ENCODE measurements around the gene POGLUT3. TPM values are rescaled to one million over a fixed set of nuclear protein-coding genes. Genes with fewer than 3 reads are reported as not detected.

Gene POGLUT3
- polyA plus RNA-seq, 1 donor from 2014 or later, result 4.6 TPM

- Mint-ChIP-seq H3K36me3 (no peaks in the 10 kb centered on the region), H3K27me3 (peaks cover 2% of the 10 kb centered on the region), H3K4me3 (no peak overlapping the region), H3K9me3 (no peaks in the 10 kb centered on the region), H3K4me1 (no peaks in the 10 kb centered on the region), H3K27ac (no peak overlapping the region)
These were observed 20.4 kb upstream of the POGLUT3 start for GRCh38 chr11:108518581-108518980.

DNA sequence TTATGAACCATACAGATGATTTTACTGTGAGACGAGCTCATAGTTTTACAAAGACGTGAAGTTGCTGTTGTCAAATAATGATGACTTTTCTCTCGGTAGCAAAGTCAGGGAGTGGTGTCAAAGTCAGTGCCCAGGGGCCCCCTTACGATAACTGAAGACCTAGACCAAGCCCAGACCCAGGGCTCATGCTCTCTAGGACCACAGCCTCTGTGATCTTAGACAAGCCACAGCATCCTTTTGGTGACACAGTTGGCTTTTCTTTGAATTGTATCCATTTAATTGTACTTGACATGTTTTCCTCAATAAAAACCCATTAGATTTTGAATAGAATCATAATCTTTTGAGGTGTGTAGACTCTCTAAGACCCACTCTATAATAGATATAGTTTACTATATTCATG, 17.9 kb upstream of the POGLUT3 start:
- no peaks in the 10 kb centered on the region for H3K36me3 Mint-ChIP-seq
- H3K9me3 Mint-ChIP-seq, result no peaks in the 10 kb centered on the region
- H3K4me3 Mint-ChIP-seq, result no peak overlapping the region

GRCh38 chr11:108512708-108513107, 14.5 kb upstream of the POGLUT3 start:
- no peak overlapping the region for H3K4me3 Mint-ChIP-seq
- no peaks in the 10 kb centered on the region for H3K36me3 Mint-ChIP-seq
- no peaks in the 10 kb centered on the region for H3K9me3 Mint-ChIP-seq

More for the DNA sequence above, 17.9 kb upstream of the POGLUT3 start:
- no peak overlapping the region for H3K27ac Mint-ChIP-seq
- H3K27me3 Mint-ChIP-seq, result peaks cover 5% of the 10 kb centered on the region
- no peaks in the 10 kb centered on the region for H3K4me1 Mint-ChIP-seq

DNA sequence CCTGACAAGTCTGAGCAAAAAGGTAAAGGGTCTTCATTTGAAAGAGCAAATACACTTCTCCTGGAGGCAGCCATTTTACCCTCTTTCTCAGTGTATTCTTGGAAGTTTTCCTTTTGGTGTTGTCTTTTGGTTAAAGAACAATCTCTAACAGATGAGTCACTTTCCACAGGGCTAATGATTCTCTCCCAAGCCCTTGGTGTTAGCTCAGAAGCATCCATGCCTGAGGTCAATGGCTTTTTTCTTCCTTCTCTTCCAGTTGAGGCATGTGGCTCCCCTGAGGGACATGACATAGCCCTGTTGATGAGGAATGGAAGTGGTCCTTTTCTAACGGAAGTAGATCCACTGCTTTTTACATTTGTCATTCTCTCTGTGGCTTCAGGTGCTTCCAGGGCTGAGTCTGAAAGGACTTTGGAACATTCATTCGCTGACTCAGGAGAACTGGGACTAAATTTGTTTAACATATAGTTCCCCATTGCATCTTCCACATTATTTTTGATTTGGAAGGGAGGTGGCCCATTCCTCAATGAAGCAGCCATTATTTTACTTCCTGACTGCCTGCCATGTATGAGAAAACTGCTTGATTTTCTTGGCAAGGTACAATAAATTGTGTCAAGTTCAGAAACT, 13.8 kb upstream of the POGLUT3 start:
- peak overlapping the region in 1 of 3 donors; percentile 25 for H3K27ac Mint-ChIP-seq
- no peaks in the 10 kb centered on the region for H3K36me3 Mint-ChIP-seq
- H3K27me3 Mint-ChIP-seq, result peaks cover 5% of the 10 kb centered on the region
- H3K9me3 Mint-ChIP-seq, result no peaks in the 10 kb centered on the region
- H3K4me3 Mint-ChIP-seq, result no peak overlapping the region
- H3K4me1 Mint-ChIP-seq, result no peaks in the 10 kb centered on the region

More at GRCh38 chr11:108512708-108513107, 14.5 kb upstream of the POGLUT3 start:
- H3K27me3 Mint-ChIP-seq, result peaks cover 5% of the 10 kb centered on the region
- H3K27ac Mint-ChIP-seq, result no peak overlapping the region
- no peaks in the 10 kb centered on the region for H3K4me1 Mint-ChIP-seq

DNA sequence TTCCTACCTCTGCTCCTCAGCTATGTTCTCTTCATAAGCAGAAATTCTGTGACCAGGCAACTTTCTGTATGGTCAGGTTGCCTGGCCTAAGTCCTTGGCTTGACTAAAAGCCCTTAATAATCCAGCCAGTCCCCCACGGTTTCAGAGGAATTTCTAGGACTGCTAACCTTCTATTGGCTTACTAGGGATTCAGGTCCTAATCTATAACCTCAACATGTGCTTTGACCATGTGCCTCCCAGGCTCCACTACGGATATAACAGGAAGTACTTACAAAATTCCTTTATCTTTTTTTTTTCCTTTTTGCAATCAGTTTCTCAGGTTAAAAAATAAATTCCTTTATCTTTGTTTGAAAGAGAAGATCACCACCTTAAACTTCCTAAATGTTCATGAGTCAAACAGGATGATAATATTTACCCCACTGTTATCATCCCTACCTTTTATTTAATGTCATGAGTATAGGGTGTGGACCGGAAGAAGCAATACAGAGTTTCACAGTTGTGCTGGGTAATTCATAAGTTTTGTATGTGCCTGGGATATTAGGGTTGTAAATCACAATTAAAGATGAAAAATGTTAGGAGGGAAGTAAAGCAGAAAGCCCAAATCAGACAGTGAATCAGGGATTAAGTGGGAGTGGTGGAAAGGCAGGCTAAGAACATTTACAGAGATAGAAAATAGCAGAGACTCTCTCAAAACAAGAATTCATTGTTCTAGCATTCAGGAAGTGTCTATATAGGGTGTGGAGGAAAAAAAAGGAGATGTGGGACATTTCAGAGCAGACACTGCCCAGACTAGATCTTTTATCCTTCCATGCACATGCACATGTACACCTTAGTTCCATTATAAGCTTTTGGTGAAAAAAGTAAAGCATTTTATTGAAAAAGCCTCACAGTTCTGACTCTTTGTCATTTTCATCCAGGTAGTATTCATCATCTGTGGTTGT, 10.7 kb upstream of the POGLUT3 start:
- no peaks in the 10 kb centered on the region for H3K9me3 Mint-ChIP-seq
- H3K4me3 Mint-ChIP-seq, result no peak overlapping the region
- no peak overlapping the region for H3K27ac Mint-ChIP-seq

GRCh38 chr11:108501396-108501795, 3.2 kb upstream of the POGLUT3 start:
- no peaks in the 10 kb centered on the region for H3K36me3 Mint-ChIP-seq
- H3K27me3 Mint-ChIP-seq, result no peaks in the 10 kb centered on the region
- H3K27ac Mint-ChIP-seq, result no peak overlapping the region
- H3K4me3 Mint-ChIP-seq, result no peak overlapping the region
- H3K4me1 Mint-ChIP-seq, result peaks cover 6 to 11% (median 11%) of the 10 kb centered on the region in 3 donors
- no peaks in the 10 kb centered on the region for H3K9me3 Mint-ChIP-seq

More for the DNA sequence above, 10.7 kb upstream of the POGLUT3 start:
- Mint-ChIP-seq H3K4me1 (no peaks in the 10 kb centered on the region), H3K27me3 (peaks cover 3% of the 10 kb centered on the region), H3K36me3 (no peaks in the 10 kb centered on the region)

GRCh38 chr11:108500721-108501120, 2.5 kb upstream of the POGLUT3 start:
- peaks cover 9 to 13% (median 11%) of the 10 kb centered on the region in 3 donors for H3K4me1 Mint-ChIP-seq
- H3K27me3 Mint-ChIP-seq, result no peaks in the 10 kb centered on the region
- no peaks in the 10 kb centered on the region for H3K9me3 Mint-ChIP-seq
- no peak overlapping the region for H3K27ac Mint-ChIP-seq
- H3K4me3 Mint-ChIP-seq, result peak overlapping the region in 1 of 4 donors; percentile 78
- H3K36me3 Mint-ChIP-seq, result no peaks in the 10 kb centered on the region

- peak overlapping the region in 1 of 3 donors; percentile 40 for H3K27ac Mint-ChIP-seq
These were observed 2.0 kb upstream of the POGLUT3 start for GRCh38 chr11:108500169-108500568.

DNA sequence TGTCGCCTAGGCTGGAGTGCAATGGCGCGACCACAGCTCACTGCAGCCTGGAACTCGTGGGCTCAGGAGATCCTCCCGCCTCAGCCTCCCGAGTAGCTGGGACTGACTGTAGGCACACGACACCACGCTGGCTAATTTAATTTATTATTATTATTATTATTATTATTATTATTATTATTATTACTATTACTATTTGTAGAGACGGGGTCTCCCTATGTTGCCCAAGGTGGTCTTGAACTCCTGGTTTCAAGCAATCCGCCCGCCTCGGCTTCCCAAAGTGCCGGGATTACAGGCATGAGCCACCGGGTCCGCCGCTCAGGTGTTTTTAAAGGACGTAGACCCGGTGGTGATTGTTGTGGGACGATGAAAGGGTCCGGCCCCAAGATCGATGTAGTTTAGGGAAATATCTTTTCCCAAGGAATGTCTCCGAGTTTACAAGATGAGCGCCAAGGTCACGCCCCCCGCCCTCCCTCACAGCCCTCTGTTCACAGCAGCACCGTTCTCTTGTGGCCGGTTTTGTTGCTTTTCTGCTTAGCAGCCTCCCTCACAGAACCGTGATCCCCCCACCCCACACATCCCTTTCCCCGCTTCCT, 728 bp upstream of the POGLUT3 start:
- peak overlapping the region in 1 of 3 donors; percentile 50 for H3K27ac Mint-ChIP-seq
- no peaks in the 10 kb centered on the region for H3K9me3 Mint-ChIP-seq
- H3K4me3 Mint-ChIP-seq, result peak overlapping the region; percentile 81 to 92 (median 86)
- no peaks in the 10 kb centered on the region for H3K27me3 Mint-ChIP-seq
- peaks cover 11 to 18% (median 13%) of the 10 kb centered on the region in 3 donors for H3K4me1 Mint-ChIP-seq
- H3K36me3 Mint-ChIP-seq, result peaks cover 3% of the 10 kb centered on the region

More at GRCh38 chr11:108500169-108500568, 2.0 kb upstream of the POGLUT3 start:
- Mint-ChIP-seq H3K4me3 (peak overlapping the region in 1 of 4 donors; percentile 78), H3K36me3 (no peaks in the 10 kb centered on the region), H3K4me1 (peaks cover 9 to 13% (median 11%) of the 10 kb centered on the region in 3 donors), H3K27me3 (no peaks in the 10 kb centered on the region), H3K9me3 (no peaks in the 10 kb centered on the region)

DNA sequence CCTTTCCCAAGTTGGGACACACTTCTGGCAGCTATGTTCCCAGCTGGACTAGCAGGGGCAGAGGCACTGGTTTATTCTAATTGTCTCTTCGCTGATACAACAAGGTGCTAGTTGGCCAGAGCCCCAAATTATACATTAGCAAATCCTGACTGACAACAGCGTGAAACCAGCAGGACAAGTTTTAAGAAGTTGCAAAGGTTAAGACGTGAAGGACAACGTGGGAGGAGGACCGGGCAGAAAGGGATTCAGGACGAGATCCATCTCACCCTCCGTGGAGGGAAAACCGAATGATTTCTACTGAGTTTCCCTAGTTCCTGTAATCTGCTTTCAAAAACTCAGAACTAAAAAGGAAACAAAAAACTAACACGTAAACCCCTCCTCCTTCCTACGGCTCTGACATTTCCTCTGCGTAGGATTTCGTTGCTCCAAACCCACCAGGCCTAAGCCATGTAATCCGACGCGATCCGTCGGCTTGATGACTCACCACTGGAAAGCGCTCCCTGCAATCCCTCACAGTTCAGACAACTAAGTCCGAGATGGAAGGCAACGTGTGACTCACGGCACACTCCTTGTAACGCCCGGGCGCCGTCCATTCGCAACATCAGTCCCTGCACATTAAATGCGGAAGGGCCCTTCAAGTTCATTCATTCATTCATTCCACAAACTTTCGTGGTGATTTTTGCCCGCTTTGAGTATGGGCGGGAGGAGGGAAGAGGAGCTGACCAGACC, 703 bp downstream of the POGLUT3 start:
- Mint-ChIP-seq H3K27ac (peak overlapping the region; percentile 71 to 99 (median 98)), H3K36me3 (peaks cover 3% of the 10 kb centered on the region), H3K9me3 (no peaks in the 10 kb centered on the region)

GRCh38 chr11:108496643-108497256, 1.4 kb downstream of the POGLUT3 start:
- peak overlapping the region; percentile 71 to 99 (median 98) for H3K27ac Mint-ChIP-seq
- peak overlapping the region; percentile 91 to 100 (median 100) for H3K4me3 Mint-ChIP-seq
- H3K27me3 Mint-ChIP-seq, result no peaks in the 10 kb centered on the region
- no peaks in the 10 kb centered on the region for H3K9me3 Mint-ChIP-seq
- H3K4me1 Mint-ChIP-seq, result peaks cover 11 to 18% (median 13%) of the 10 kb centered on the region in 3 donors
- H3K36me3 Mint-ChIP-seq, result peaks cover 3% of the 10 kb centered on the region

More for the DNA sequence above, 703 bp downstream of the POGLUT3 start:
- H3K27me3 Mint-ChIP-seq, result no peaks in the 10 kb centered on the region
- H3K4me1 Mint-ChIP-seq, result peaks cover 11 to 18% (median 13%) of the 10 kb centered on the region in 3 donors
- H3K4me3 Mint-ChIP-seq, result peak overlapping the region; percentile 91 to 100 (median 100)

GRCh38 chr11:108495326-108495725, 2.9 kb downstream of the POGLUT3 start:
- Mint-ChIP-seq H3K27ac (peak overlapping the region in 1 of 3 donors; percentile 31), H3K36me3 (peaks cover 3% of the 10 kb centered on the region), H3K27me3 (no peaks in the 10 kb centered on the region), H3K9me3 (no peaks in the 10 kb centered on the region), H3K4me1 (peaks cover 11 to 18% (median 13%) of the 10 kb centered on the region in 3 donors), H3K4me3 (peak overlapping the region in 1 of 4 donors; percentile 31)

DNA sequence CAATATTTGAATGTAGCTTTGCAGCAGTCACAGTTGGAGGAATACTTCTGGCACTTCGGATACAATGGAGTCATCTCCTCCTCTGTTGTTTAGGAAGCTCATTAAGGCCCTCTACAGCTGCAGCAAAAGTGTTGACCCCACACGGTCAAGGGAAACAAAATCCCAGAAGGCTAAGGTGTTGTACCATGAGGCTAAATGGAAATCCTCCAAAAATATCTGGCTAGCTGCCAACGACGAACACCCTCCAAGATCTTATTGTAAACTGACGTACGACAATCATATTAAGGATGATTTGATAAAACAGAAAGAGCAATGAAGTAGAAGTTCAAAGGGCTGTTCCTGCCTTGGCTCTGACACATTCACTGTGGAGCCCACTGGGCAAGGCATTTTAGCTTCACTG, 4.0 kb downstream of the POGLUT3 start:
- no peaks in the 10 kb centered on the region for H3K27me3 Mint-ChIP-seq
- peak overlapping the region in 1 of 3 donors; percentile 2 for H3K27ac Mint-ChIP-seq
- no peaks in the 10 kb centered on the region for H3K9me3 Mint-ChIP-seq
- peaks cover 11 to 18% (median 13%) of the 10 kb centered on the region in 3 donors for H3K4me1 Mint-ChIP-seq
- H3K36me3 Mint-ChIP-seq, result peaks cover 3% of the 10 kb centered on the region
- peak overlapping the region in 1 of 4 donors; percentile 31 for H3K4me3 Mint-ChIP-seq

GRCh38 chr11:108491936-108492335, 6.2 kb downstream of the POGLUT3 start:
- Mint-ChIP-seq H3K9me3 (no peaks in the 10 kb centered on the region), H3K36me3 (peaks cover 7% of the 10 kb centered on the region), H3K4me3 (no peak overlapping the region), H3K27ac (no peak overlapping the region), H3K4me1 (peaks cover 3 to 17% (median 6%) of the 10 kb centered on the region in 3 donors), H3K27me3 (no peaks in the 10 kb centered on the region)
